Measurements from ENCODE around the gene KLHDC7B.

KLHDC7B gene

GRCh38 chr22:50546326-50547262, 895 bp downstream of the KLHDC7B start:
- Mint-ChIP-seq H3K27me3 (ENCODE audit: low read depth) (no peaks in the 10 kb centered on the region), H3K27ac (peak overlapping the region; percentile 55), H3K4me3 (peak overlapping the region; percentile 58), H3K9me3 (no peaks in the 10 kb centered on the region), H3K36me3 (ENCODE audit: low read depth) (peaks cover 13% of the 10 kb centered on the region), H3K4me1 (ENCODE audit: low read depth) (peaks cover 45% of the 10 kb centered on the region)

GRCh38 chr22:50547263-50547985, 1.7 kb downstream of the KLHDC7B start:
- H3K27me3 Mint-ChIP-seq (ENCODE audit: low read depth), result no peaks in the 10 kb centered on the region
- peaks cover 39% of the 10 kb centered on the region for H3K4me1 Mint-ChIP-seq (ENCODE audit: low read depth)
- H3K36me3 Mint-ChIP-seq (ENCODE audit: low read depth), result peaks cover 10% of the 10 kb centered on the region
- H3K27ac Mint-ChIP-seq, result peak overlapping the region; percentile 84
- H3K4me3 Mint-ChIP-seq, result peak overlapping the region; percentile 65
- H3K9me3 Mint-ChIP-seq, result no peaks in the 10 kb centered on the region

GRCh38 chr22:50548040-50548920, 2.6 kb downstream of the KLHDC7B start:
- Mint-ChIP-seq H3K27ac (peak overlapping the region; percentile 85), H3K4me3 (peak overlapping the region; percentile 67), H3K36me3 (ENCODE audit: low read depth) (peaks cover 8% of the 10 kb centered on the region), H3K4me1 (ENCODE audit: low read depth) (peaks cover 36% of the 10 kb centered on the region), H3K27me3 (ENCODE audit: low read depth) (no peaks in the 10 kb centered on the region), H3K9me3 (no peaks in the 10 kb centered on the region)

- Mint-ChIP-seq H3K4me1 (ENCODE audit: low read depth) (peaks cover 36% of the 10 kb centered on the region), H3K27ac (peak overlapping the region; percentile 74), H3K4me3 (peak overlapping the region; percentile 75), H3K9me3 (no peaks in the 10 kb centered on the region), H3K36me3 (ENCODE audit: low read depth) (peaks cover 8% of the 10 kb centered on the region), H3K27me3 (ENCODE audit: low read depth) (no peaks in the 10 kb centered on the region)
These were observed 3.5 kb downstream of the KLHDC7B start for GRCh38 chr22:50548921-50549790.

- peak overlapping the region; percentile 75 for H3K4me3 Mint-ChIP-seq
- H3K36me3 Mint-ChIP-seq (ENCODE audit: low read depth), result peaks cover 8% of the 10 kb centered on the region
- no peaks in the 10 kb centered on the region for H3K9me3 Mint-ChIP-seq
- no peaks in the 10 kb centered on the region for H3K27me3 Mint-ChIP-seq (ENCODE audit: low read depth)
- peaks cover 25% of the 10 kb centered on the region for H3K4me1 Mint-ChIP-seq (ENCODE audit: low read depth)
- peak overlapping the region; percentile 65 for H3K27ac Mint-ChIP-seq
These were observed 4.7 kb downstream of the KLHDC7B start for GRCh38 chr22:50550395-50550794.

GRCh38 chr22:50551160-50551752, 5.6 kb downstream of the KLHDC7B start:
- Mint-ChIP-seq H3K27ac (no peak overlapping the region), H3K4me3 (peak overlapping the region; percentile 37), H3K4me1 (ENCODE audit: low read depth) (peaks cover 17% of the 10 kb centered on the region), H3K27me3 (ENCODE audit: low read depth) (no peaks in the 10 kb centered on the region), H3K36me3 (ENCODE audit: low read depth) (peaks cover 8% of the 10 kb centered on the region), H3K9me3 (no peaks in the 10 kb centered on the region)

- Mint-ChIP-seq H3K4me3 (no peak overlapping the region), H3K27ac (no peak overlapping the region), H3K9me3 (no peaks in the 10 kb centered on the region), H3K36me3 (ENCODE audit: low read depth) (peaks cover 8% of the 10 kb centered on the region), H3K4me1 (ENCODE audit: low read depth) (peaks cover 11% of the 10 kb centered on the region), H3K27me3 (ENCODE audit: low read depth) (no peaks in the 10 kb centered on the region)
These were observed 7.6 kb downstream of the KLHDC7B start for GRCh38 chr22:50553310-50553709.

GRCh38 chr22:50556703-50557102, 11.0 kb downstream of the KLHDC7B start:
- Mint-ChIP-seq H3K36me3 (ENCODE audit: low read depth) (no peaks in the 10 kb centered on the region), H3K27ac (no peak overlapping the region), H3K4me1 (ENCODE audit: low read depth) (peaks cover 7% of the 10 kb centered on the region), H3K27me3 (ENCODE audit: low read depth) (no peaks in the 10 kb centered on the region), H3K4me3 (no peak overlapping the region), H3K9me3 (no peaks in the 10 kb centered on the region)

- Mint-ChIP-seq H3K9me3 (no peaks in the 10 kb centered on the region), H3K36me3 (ENCODE audit: low read depth) (no peaks in the 10 kb centered on the region), H3K27me3 (ENCODE audit: low read depth) (peaks cover 8% of the 10 kb centered on the region), H3K4me3 (no peak overlapping the region), H3K4me1 (ENCODE audit: low read depth) (peaks cover 17% of the 10 kb centered on the region), H3K27ac (no peak overlapping the region)
These were observed 14.3 kb downstream of the KLHDC7B start for GRCh38 chr22:50560034-50560433.

- peaks cover 17% of the 10 kb centered on the region for H3K4me1 Mint-ChIP-seq (ENCODE audit: low read depth)
- peak overlapping the region; percentile 69 for H3K4me3 Mint-ChIP-seq
- H3K27me3 Mint-ChIP-seq (ENCODE audit: low read depth), result peaks cover 8% of the 10 kb centered on the region
- H3K27ac Mint-ChIP-seq, result peak overlapping the region; percentile 72
- H3K36me3 Mint-ChIP-seq (ENCODE audit: low read depth), result no peaks in the 10 kb centered on the region
- H3K9me3 Mint-ChIP-seq, result no peaks in the 10 kb centered on the region
These were observed 16.0 kb downstream of the KLHDC7B start for GRCh38 chr22:50561401-50562358.

- Mint-ChIP-seq H3K27me3 (ENCODE audit: low read depth) (peaks cover 8% of the 10 kb centered on the region), H3K4me3 (peak within 1 kb of the TSS; percentile 90), H3K27ac (peak within 1 kb of the TSS; percentile 79), H3K9me3 (no peaks in the 10 kb centered on the region), H3K4me1 (ENCODE audit: low read depth) (peaks cover 17% of the 10 kb centered on the region), H3K36me3 (ENCODE audit: low read depth) (no peaks in the 10 kb centered on the region)
These were observed 17.1 kb downstream of the KLHDC7B start, which contains the start of gene SYCE3 for GRCh38 chr22:50562523-50563412. SYCE3 (minus strand) TSS chr22:50562919; CDS start chr22:50556405, 6,514 bp downstream.

All from T-helper 1 cell treated with Interleukin-12 subunit alpha and Interleukin-12 subunit beta and Interleukin-4 antibody, amounts not matched to agents 30 μg/mL and 1 μg/mL, for 36 hours (primary cell).